ENCODE results near the gene CHD9NB. TPM values are rescaled to one million over a fixed set of nuclear protein-coding genes. Genes with fewer than 3 reads are reported as not detected.

Gene CHD9NB
- total and polyA plus RNA-seq, 9 of the 15 experiments (the other 6 are each of a cell fraction or from before 2014, with no cell fraction given): 0.06 to 0.10 (median 0.07) TPM; not detected in 6

GRCh38 chr16:53098526-53099317 lies 46.0 kb upstream of the CHD9NB start:
- H2AFZ ChIP-seq (ENCODE audit: low read depth, low read length): peak overlapping the region; percentile 89
- no peak for FAIRE-seq
- H3K27ac ChIP-seq (ENCODE audit: extremely low read depth, low read depth, low read length): peak overlapping the region; percentile 82
- peak overlapping the region; percentile 70 to 84 for H3K9ac ChIP-seq (ENCODE audit: insufficient read depth in 1 of 2, low read depth in 2 of 2, low read length in 2 of 2)
- intact Hi-C loops (cut with micrococcal nuclease) (loop anchor here (1.0 kb wide), 2 partner anchors 32 to 43 kb away; no protein-coding TSS in a partner anchor), in situ Hi-C loops (cut with MboI) (no loop called here)
- H3K36me3 ChIP-seq (ENCODE audit: control insufficient read depth, insufficient read depth, low read length): peaks cover 11% of the 10 kb centered on the region
- H3K9me3 ChIP-seq (replicated peaks; ENCODE audit: control insufficient read depth, insufficient read depth, low read depth, low read length): no peaks in the 10 kb centered on the region
- H3K27me3 ChIP-seq (ENCODE audit: control insufficient read depth in 2 of 2, insufficient read depth in 2 of 2, low read length in 2 of 2): no peaks in the 10 kb centered on the region
- 8% methylated on average over 15 of the region's 16 CpGs for WGBS (ENCODE audit: insufficient coverage, low coverage, missing lambda C conversion rate)
- no peaks in the 10 kb centered on the region; the same call in 1 of the 2 replicates for H4K20me1 ChIP-seq (replicated peaks; ENCODE audit: control insufficient read depth, insufficient read depth, low read length)
- peak overlapping the region; percentile 79 for H3K4me2 ChIP-seq (ENCODE audit: insufficient read depth, low read length)
- ChIA-PET POLR2A (interaction anchor here (0.7 to 3.0 kb wide), 12 partner anchors 9 to 1829 kb away, joined by 3 to 12 read pairs (median 4); no protein-coding TSS in a partner anchor), CTCF (ENCODE audit: low intra/inter-chr PET ratio) (no interaction called here)
- H3K9me1 ChIP-seq (ENCODE audit: control insufficient read depth, insufficient read depth, low read length): no peaks in the 10 kb centered on the region
- H3K79me2 ChIP-seq (ENCODE audit: control insufficient read depth, insufficient read depth, low read length): peaks cover 75% of the 10 kb centered on the region
- DNase-seq (ENCODE audit: extremely low read depth in 1 of 4, low spot score in 3 of 4): peak; percentile 32 to 75 (median 44)
- H3K4me3 ChIP-seq: peak overlapping the region; percentile 47; the same call in 1 of the 2 replicates
- peak; percentile 70 for ATAC-seq
- H3K4me1 ChIP-seq (replicated peaks in 1 of 2; ENCODE audit: control insufficient read depth in 2 of 2, insufficient read depth in 2 of 2, low read length in 2 of 2): peaks cover 24 to 36% of the 10 kb centered on the region in 2 experiments
- TSS peak; percentile 72 for BruUV-seq (replicated peaks)
- peak in 1 of 2 experiments; percentile 31; a peak in 1 of 3 replicates for TF ChIP-seq CBX3 (IDR thresholded peaks at IDR 0.05; ENCODE audit: borderline replicate concordance in 1 of 2, low read length in 2 of 2)
- peak; percentile 39; the same call in 1 of the 2 replicates for TF ChIP-seq CREM (IDR thresholded peaks at IDR 0.05; ENCODE audit: low read depth)
- TF ChIP-seq EGR1 (conservative IDR thresholded peaks at IDR 0.05): peak; percentile 98
- TF ChIP-seq RUNX1 (IDR thresholded peaks at IDR 0.05; ENCODE audit: low read depth): no peak
- 0 out of 2 replicates have a peak, but pooled peaks have one; percentile 9 for TF ChIP-seq RNF2 (IDR thresholded peaks at IDR 0.05)
- TF ChIP-seq JUND (IDR thresholded peaks at IDR 0.05; ENCODE audit: borderline replicate concordance, low read depth, low read length): peak; percentile 62
- TF ChIP-seq JUND (tag; IDR thresholded peaks at IDR 0.05; ENCODE audit: borderline replicate concordance, low read depth, low read length): no peak; the same call in 2 of the 3 replicates
- 0 out of 2 replicates have a peak, but pooled peaks have one; percentile 27 for TF ChIP-seq MYNN (IDR thresholded peaks at IDR 0.05)
- no peak for TF ChIP-seq MYNN (CRISPR knock-in tag; IDR thresholded peaks at IDR 0.05)
- TF ChIP-seq, protein P1, sequence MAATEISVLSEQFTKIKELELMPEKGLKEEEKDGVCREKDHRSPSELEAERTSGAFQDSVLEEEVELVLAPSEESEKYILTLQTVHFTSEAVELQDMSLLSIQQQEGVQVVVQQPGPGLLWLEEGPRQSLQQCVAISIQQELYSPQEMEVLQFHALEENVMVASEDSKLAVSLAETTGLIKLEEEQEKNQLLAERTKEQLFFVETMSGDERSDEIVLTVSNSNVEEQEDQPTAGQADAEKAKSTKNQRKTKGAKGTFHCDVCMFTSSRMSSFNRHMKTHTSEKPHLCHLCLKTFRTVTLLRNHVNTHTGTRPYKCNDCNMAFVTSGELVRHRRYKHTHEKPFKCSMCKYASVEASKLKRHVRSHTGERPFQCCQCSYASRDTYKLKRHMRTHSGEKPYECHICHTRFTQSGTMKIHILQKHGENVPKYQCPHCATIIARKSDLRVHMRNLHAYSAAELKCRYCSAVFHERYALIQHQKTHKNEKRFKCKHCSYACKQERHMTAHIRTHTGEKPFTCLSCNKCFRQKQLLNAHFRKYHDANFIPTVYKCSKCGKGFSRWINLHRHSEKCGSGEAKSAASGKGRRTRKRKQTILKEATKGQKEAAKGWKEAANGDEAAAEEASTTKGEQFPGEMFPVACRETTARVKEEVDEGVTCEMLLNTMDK (IDR thresholded peaks at IDR 0.05; ENCODE audit: borderline replicate concordance, insufficient read depth, low read depth, low read length, poor library complexity, severe bottlenecking): no peak
- no peak for TF ChIP-seq NFE2 (IDR thresholded peaks at IDR 0.05; ENCODE audit: low read depth)
- TF ChIP-seq PCBP2 (IDR thresholded peaks at IDR 0.05; ENCODE audit: low read depth, low read length, poor library complexity, severe bottlenecking): no peak
- TF ChIP-seq JUN (IDR thresholded peaks at IDR 0.05; ENCODE audit: borderline replicate concordance, low read depth, low read length): peak; percentile 47; the same call in 1 of the 2 replicates
- no peak for TF ChIP-seq JUN (CRISPR knock-in tag; IDR thresholded peaks at IDR 0.05; ENCODE audit: borderline replicate concordance)
- TF ChIP-seq ZFX (CRISPR knock-in tag; IDR thresholded peaks at IDR 0.05): peak; percentile 36
- peak; percentile 15 for TF ChIP-seq TAF1 (IDR thresholded peaks at IDR 0.05; ENCODE audit: control insufficient read depth, extremely low read depth, insufficient read depth, low read length, severe bottlenecking)
- TF ChIP-seq ZBTB5 (IDR thresholded peaks at IDR 0.05): no peak
- no peak for TF ChIP-seq CSDE1 (IDR thresholded peaks at IDR 0.05)
- TF ChIP-seq SPI1 (IDR thresholded peaks at IDR 0.05; ENCODE audit: borderline replicate concordance, low read depth, low read length): peak; percentile 83

All from K562 (cell line).